Cerebellar nuclear complex (tissue), 1 donor: ENCODE measurements around the gene MARS1.
A peak's percentile ranks its signal among the peaks of the same experiment; 100 is the strongest.
"Not testable (repeated sequence)": the region's sequence is repeated elsewhere in the genome, so short reads cannot be mapped to it uniquely, and the experiment has no call there.

Experiments used
- DNase-seq, 2 experiments: peaks; one replicate each; lab custom pipeline; 2025; lab: John Stamatoyannopoulos, UW

The MARS1 gene

GRCh38 chr12:57487597-57488401 is at the start of gene MARS1:
Gene MARS1, plus strand, starts transcription at chr12:57488068. Its CDS starts 23 bp downstream, at chr12:57488091.
- DNase-seq = peak; percentile 72 to 93

- no peak for DNase-seq
Measured at GRCh38 chr12:57438400-57438799, 49.5 kb upstream of the MARS1 start.

- no peak for DNase-seq
Measured at GRCh38 chr12:57439762-57440266, 48.1 kb upstream of the MARS1 start.

GRCh38 chr12:57441393-57441792 is 46.5 kb upstream of the MARS1 start:
- not testable (repeated sequence) for DNase-seq

- no peak for DNase-seq
Measured at GRCh38 chr12:57441846-57442427, 45.9 kb upstream of the MARS1 start.

GRCh38 chr12:57444337-57444736 is 43.5 kb upstream of the MARS1 start:
- DNase-seq = not testable (repeated sequence)

DNA sequence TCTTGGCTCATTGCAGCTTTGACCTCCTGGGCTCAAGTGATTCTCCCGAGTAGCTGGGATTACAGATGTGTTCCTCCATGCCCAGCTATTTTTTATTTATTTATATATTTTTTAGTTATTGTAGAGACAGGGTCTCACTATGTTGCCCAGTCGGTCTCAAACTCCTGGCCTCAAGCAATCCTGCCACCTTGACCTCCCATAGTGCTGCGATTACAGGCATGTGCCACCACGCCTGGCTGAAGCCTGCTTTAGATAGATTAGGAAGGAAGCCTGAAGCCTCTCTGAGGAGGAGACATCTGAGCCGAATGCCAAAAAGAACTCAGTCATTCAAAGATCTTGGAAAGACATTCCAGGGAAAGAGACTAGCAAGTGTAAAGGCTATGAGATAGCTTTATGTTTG is 43.1 kb upstream of the MARS1 start:
- no peak for DNase-seq

- no peak for DNase-seq
Measured at GRCh38 chr12:57446292-57446960, 41.4 kb upstream of the MARS1 start.

GRCh38 chr12:57448669-57449068 is 39.2 kb upstream of the MARS1 start:
- DNase-seq = no peak

GRCh38 chr12:57449375-57449774 is 38.5 kb upstream of the MARS1 start:
- no peak for DNase-seq

DNA sequence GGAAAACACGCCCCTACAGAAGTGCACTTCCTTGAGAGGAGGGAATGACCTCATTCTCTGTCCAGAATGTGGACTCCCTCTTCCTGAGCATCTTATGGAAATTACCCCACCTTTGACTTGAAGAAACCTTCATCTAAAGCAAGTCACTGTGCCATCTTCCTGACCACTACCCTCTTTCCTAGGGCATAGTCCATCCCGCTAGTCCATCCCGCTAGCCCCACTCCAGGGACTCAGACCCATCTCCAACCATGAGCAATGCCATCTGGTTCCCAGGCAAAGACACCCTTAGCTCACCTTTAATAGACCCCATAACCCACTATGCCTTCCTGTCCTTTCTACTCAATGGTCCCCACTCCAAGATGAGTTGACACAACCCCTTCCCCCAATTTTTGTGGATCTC is 37.8 kb upstream of the MARS1 start:
- DNase-seq = no peak

DNA sequence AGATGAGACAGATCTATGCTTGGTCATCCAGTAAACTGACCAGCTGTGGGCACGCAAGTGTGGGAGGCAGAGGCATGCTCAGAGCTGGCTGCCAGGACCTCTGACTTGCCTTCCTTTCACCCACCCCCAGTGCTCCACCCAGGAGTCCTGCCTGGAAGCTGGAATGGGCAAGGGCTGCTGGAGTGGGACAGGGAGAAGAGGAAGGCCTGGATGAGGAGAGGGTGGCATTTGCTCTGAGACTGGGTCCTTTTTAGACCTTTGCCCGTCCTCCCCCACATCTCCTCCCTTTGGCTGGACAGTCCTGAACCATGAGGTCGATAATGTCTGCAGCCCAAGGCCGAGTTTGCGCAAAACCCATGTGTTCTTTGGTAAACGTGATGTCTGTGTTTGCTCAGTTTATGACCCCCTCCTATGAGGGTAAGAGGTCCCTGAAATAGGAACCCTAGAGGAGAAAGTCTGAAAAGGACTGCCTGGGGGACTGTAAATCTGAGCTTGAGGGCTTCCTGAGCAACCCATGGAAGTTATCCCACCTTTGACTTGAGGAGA is 36.6 kb upstream of the MARS1 start:
- no peak for DNase-seq

GRCh38 chr12:57452181-57452936 is 35.5 kb upstream of the MARS1 start:
- DNase-seq = no peak

DNA sequence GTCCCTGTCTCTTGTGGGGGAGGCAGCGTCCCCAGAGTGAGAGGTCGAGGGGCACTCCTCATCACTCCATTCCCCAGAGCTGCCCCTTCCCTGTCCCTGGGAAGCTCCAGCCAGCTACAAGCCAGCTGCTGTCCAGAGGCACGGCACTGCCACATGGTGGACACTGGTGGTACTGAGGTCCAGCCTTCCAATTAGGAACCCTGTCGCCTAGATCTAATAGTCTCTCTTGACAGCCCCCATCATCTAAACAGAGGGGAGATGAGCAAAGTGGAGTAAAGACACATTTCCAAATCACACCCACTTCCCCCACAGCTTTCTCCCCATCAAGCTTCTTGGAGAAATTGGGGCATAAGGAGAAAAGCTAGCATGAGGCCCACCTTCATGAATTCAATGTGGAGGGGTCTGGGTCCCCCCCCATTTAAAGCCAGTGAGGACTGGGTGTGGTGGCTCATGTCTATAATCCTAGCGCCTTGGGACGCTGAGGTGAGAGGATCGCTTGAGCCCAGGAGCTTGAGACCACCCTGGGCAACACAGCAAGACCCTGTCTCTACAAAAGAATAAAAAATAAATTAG is 34.8 kb upstream of the MARS1 start:
- DNase-seq = no peak

DNA sequence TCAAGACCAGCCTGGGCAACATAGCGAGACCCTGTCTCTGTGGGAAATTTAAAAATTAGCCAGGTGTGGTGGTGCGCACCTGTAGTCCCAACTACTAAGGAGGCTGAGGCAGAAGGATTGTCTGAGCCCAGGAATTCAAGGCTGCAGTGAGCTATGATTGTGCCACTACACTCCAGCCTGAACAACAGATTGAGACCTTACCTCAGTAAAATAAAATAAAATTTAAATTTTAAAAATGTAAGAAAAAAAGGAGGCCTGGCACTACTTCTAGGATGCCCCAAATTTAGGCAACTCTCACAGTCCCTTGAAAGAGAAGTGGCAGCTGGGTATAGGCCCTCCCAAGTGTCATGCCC is 33.7 kb upstream of the MARS1 start:
- DNase-seq = no peak

- DNase-seq = no peak
Measured at GRCh38 chr12:57454566-57455373, 33.1 kb upstream of the MARS1 start, which contains the start of gene INHBE. Gene INHBE, plus strand, starts transcription at chr12:57455307. Its CDS starts 230 bp downstream, at chr12:57455537.

DNA sequence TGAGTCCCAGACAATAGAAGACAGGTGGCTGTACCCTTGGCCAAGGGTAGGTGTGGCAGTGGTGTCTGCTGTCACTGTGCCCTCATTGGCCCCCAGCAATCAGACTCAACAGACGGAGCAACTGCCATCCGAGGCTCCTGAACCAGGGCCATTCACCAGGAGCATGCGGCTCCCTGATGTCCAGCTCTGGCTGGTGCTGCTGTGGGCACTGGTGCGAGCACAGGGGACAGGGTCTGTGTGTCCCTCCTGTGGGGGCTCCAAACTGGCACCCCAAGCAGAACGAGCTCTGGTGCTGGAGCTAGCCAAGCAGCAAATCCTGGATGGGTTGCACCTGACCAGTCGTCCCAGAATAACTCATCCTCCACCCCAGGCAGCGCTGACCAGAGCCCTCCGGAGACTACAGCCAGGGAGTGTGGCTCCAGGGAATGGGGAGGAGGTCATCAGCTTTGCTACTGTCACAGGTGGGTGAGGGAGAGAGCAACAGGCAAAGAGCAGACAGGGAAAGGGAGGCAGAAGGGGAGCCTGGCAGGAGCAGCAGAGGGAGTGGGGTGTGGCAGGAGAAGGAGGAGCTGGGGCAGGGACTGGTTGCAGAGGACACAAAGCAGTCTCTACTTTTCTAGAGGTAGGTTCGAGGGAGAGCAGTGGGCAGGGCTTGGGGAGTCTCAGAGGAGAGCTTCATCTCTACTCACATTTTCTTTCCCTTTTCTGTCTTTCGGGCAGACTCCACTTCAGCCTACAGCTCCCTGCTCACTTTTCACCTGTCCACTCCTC is 32.3 kb upstream of the MARS1 start:
- DNase-seq = no peak

- peak in 1 of 2 experiments; percentile 8 for DNase-seq
Measured at GRCh38 chr12:57456145-57456700, 31.6 kb upstream of the MARS1 start.

DNA sequence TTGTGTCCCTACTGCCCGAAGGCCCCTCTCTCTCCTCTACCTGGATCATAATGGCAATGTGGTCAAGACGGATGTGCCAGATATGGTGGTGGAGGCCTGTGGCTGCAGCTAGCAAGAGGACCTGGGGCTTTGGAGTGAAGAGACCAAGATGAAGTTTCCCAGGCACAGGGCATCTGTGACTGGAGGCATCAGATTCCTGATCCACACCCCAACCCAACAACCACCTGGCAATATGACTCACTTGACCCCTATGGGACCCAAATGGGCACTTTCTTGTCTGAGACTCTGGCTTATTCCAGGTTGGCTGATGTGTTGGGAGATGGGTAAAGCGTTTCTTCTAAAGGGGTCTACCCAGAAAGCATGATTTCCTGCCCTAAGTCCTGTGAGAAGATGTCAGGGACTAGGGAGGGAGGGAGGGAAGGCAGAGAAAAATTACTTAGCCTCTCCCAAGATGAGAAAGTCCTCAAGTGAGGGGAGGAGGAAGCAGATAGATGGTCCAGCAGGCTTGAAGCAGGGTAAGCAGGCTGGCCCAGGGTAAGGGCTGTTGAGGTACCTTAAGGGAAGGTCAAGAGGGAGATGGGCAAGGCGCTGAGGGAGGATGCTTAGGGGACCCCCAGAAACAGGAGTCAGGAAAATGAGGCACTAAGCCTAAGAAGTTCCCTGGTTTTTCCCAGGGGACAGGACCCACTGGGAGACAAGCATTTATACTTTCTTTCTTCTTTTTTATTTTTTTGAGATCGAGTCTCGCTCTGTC is 31.0 kb upstream of the MARS1 start:
- DNase-seq = no peak
